GM23248 (cell line): Measurements from ENCODE around the gene RAI14.

Source experiments
- EZH2 ChIP-seq: fragments of 200-600 bp; sonication (generic); IDR thresholded peaks from 2 replicates; pipeline ENCODE4 v1.6.1; 2018; ENCODE audit warnings: antibody characterized with exemption, mild to moderate bottlenecking; ENCODE audit not compliant: insufficient read depth, poor library complexity, severe bottlenecking
- EZH2phosphoT487 ChIP-seq: fragments of 200-600 bp; sonication (generic); IDR thresholded peaks from 2 replicates; pipeline ENCODE4 v1.6.1; 2018; ENCODE audit warnings: antibody characterized with exemption, moderate library complexity, mild to moderate bottlenecking, low read depth; ENCODE audit not compliant: insufficient read depth

DNA sequence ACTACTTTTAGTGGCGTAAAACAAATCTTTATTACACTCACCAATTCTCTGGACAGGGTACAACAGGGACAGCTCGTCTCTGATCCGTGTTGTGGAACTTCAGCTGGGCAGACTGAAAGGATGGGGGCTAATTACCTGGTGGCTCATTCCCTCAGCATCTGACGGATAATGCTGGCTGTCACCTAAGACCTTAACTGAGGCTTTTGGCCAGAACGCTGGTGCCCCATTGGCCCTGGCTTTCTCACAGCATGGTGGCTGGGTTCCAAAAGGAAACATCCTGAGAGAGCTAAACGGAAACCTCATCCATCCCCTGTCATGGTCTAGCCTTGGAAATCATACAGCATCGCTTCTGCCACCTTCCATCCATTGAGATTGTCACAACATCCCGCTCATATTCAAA, 62.9 kb downstream of the RAI14 start:
- TF ChIP-seq EZH2: no peak
- no peak for TF ChIP-seq EZH2phosphoT487
